Cardiac ventricle fibroblast (primary cell): Measurements from ENCODE around the gene TRAPPC10. TPM values are rescaled to one million over a fixed set of nuclear protein-coding genes. Genes with fewer than 3 reads are reported as not detected.

ENCODE experiments used
- total RNA-seq: library from RNA; depleted of rRNA; stranded (reverse); fragments of >200 nt; gene quantifications from 2 replicates; pipeline ENCODE4 v1.2.3, GENCODE V29; 2015

The TRAPPC10 gene
- 16.0 TPM in 2 replicates for total RNA-seq

GRCh38 chr21:44011579-44012473 lies at the start of gene TRAPPC10:
Gene TRAPPC10 (plus strand): TSS chr21:44012309. CDS start chr21:44012494, 185 bp downstream.

GRCh38 chr21:44107026-44107501 lies 95.0 kb downstream of the TRAPPC10 start, which contains the start of gene PWP2:
Gene PWP2 (plus strand): TSS chr21:44107399. CDS start chr21:44107417, 18 bp downstream.

Other genes with a start within 250 kb of the TRAPPC10 start
- 18.4 and 21.5 TPM in 2 replicates for gene CSTB, start 236.0 kb upstream of the TRAPPC10 start, total RNA-seq
- 12.8 and 15.3 TPM in 2 replicates for gene RRP1, start 222.7 kb upstream of the TRAPPC10 start, total RNA-seq
- 23.3 and 29.2 TPM in 2 replicates for gene AGPAT3, start 147.1 kb upstream of the TRAPPC10 start, total RNA-seq
- gene PWP2, start 95.1 kb downstream of the TRAPPC10 start, total RNA-seq, result 0.75 and 2.0 TPM in 2 replicates
- gene GATD3, start 121.4 kb downstream of the TRAPPC10 start, total RNA-seq, result 3.0 and 7.2 TPM in 2 replicates
- 0.87 and 0.93 TPM in 2 replicates for gene ICOSLG, start 228.6 kb downstream of the TRAPPC10 start, total RNA-seq
- not detected in 2 replicates for gene DNMT3L, start 249.6 kb downstream of the TRAPPC10 start, total RNA-seq